ENCODE results near the gene CEP131.

DNA sequence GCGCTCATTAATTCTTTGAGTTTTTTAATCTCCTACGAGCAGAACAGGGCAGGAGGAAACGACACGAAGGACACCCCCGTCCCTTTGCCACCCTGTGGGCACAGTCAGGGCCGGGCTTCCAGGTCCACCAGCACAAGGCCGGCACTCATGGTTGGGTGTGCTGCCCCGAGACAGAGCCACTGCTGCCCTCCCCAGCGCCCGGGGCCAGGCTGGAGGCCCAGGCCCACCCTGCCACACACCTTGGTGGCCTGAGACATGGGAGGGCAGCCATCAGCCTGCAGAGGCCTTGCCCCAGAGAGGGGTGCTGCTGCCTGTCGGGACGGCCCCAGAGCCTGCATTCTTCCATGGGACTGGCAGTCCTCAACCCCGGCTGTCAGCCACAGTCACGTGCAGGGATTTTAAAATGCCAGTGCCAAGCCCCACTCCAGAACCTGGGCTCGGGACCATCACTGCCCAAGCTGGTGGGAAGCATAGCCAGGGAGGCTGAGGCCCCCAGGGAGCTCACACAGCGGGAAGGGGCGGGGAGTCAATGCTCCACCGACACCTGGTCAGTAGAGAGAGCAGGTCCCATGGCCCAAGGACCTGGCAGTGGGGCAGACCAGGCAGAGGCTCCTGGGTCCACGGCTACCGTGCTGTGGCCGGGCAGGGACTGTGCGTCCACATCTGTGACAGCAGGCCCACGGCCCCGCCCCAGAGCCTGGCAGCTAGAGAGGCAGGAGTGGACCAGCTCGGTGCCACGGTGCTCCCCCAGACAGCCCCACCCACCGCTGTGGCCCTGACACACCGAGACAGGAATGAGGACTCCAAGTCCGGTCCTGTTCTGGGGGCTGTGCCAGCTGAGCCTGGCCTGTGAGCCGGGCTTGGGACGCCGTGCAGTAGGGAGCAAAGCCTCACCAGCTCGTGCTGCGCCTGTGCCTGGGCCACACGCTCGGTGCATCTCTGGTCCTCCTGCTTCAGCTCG is 27.5 kb downstream of the CEP131 start:
- TF ChIP-seq POLR2A (IDR thresholded peaks at IDR 0.05; ENCODE audit: low read depth, low read length), result no peak
- TF ChIP-seq, protein P1, sequence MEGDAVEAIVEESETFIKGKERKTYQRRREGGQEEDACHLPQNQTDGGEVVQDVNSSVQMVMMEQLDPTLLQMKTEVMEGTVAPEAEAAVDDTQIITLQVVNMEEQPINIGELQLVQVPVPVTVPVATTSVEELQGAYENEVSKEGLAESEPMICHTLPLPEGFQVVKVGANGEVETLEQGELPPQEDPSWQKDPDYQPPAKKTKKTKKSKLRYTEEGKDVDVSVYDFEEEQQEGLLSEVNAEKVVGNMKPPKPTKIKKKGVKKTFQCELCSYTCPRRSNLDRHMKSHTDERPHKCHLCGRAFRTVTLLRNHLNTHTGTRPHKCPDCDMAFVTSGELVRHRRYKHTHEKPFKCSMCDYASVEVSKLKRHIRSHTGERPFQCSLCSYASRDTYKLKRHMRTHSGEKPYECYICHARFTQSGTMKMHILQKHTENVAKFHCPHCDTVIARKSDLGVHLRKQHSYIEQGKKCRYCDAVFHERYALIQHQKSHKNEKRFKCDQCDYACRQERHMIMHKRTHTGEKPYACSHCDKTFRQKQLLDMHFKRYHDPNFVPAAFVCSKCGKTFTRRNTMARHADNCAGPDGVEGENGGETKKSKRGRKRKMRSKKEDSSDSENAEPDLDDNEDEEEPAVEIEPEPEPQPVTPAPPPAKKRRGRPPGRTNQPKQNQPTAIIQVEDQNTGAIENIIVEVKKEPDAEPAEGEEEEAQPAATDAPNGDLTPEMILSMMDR (conservative IDR thresholded peaks at IDR 0.05; ENCODE audit: low read depth, low read length), result no peak
- TF ChIP-seq, protein P2, sequence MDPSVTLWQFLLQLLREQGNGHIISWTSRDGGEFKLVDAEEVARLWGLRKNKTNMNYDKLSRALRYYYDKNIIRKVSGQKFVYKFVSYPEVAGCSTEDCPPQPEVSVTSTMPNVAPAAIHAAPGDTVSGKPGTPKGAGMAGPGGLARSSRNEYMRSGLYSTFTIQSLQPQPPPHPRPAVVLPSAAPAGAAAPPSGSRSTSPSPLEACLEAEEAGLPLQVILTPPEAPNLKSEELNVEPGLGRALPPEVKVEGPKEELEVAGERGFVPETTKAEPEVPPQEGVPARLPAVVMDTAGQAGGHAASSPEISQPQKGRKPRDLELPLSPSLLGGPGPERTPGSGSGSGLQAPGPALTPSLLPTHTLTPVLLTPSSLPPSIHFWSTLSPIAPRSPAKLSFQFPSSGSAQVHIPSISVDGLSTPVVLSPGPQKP (IDR thresholded peaks at IDR 0.05; ENCODE audit: borderline replicate concordance, low read depth, low read length), result no peak

All from IMR-90 (cell line).